KMS-11 (cell line): ENCODE measurements around the gene GNAT3.

Experiments
- H2AFZ ChIP-seq: fragments of 200-600 bp; sonication (generic); 2 replicates; pipeline ENCODE4 v1.6.1; 2016; ENCODE audit warnings: antibody characterized with exemption, mixed run types, low read depth
- H3K27ac ChIP-seq: fragments of 200-600 bp; sonication (generic); 2 replicates; pipeline ENCODE4 v1.6.1; 2016; ENCODE audit warnings: mild to moderate bottlenecking, mixed run types
- H3K27me3 ChIP-seq: fragments of 200-600 bp; sonication (generic); 2 replicates; pipeline ENCODE4 v1.6.1; 2017; ENCODE audit warnings: mild to moderate bottlenecking, low read depth, mixed run types, moderate library complexity; ENCODE audit not compliant: insufficient read depth
- H3K36me3 ChIP-seq: fragments of 200-600 bp; sonication (generic); 2 replicates; pipeline ENCODE4 v1.6.1; 2017; ENCODE audit warnings: mild to moderate bottlenecking, mixed run types; ENCODE audit not compliant: insufficient read depth
- H3K4me1 ChIP-seq: fragments of 200-600 bp; sonication (generic); 2 replicates; pipeline ENCODE4 v1.6.1; 2016; ENCODE audit warnings: mild to moderate bottlenecking, low read depth, mixed run types; ENCODE audit not compliant: poor library complexity, severe bottlenecking
- H3K4me2 ChIP-seq: fragments of 200-600 bp; sonication (generic); 2 replicates; pipeline ENCODE4 v1.7.0; 2016; ENCODE audit warnings: mild to moderate bottlenecking, mixed run types
- H3K4me3 ChIP-seq: fragments of 200-600 bp; sonication (generic); IDR thresholded peaks from 2 replicates; pipeline ENCODE4 v1.6.1; 2017; ENCODE audit warnings: low read depth, low read length, mixed read lengths; ENCODE audit not compliant: insufficient read depth
- H3K79me2 ChIP-seq: fragments of 200-600 bp; sonication (generic); 2 replicates; pipeline ENCODE4 v1.6.1; 2016; ENCODE audit warnings: low read depth, mixed run types; ENCODE audit not compliant: insufficient read depth
- H3K9ac ChIP-seq: fragments of 200-600 bp; sonication (generic); 2 replicates; pipeline ENCODE4 v1.6.1; 2016; ENCODE audit warnings: mild to moderate bottlenecking, mixed run types
- H4K20me1 ChIP-seq: fragments of 200-600 bp; sonication (generic); 2 replicates; pipeline ENCODE4 v1.6.1; 2016; ENCODE audit warnings: mild to moderate bottlenecking, mixed run types; ENCODE audit not compliant: insufficient read depth
- CTCF ChIP-seq: fragments of 200-600 bp; sonication (generic); conservative IDR thresholded peaks from 2 replicates; pipeline ENCODE4 v1.6.1; 2017; ENCODE audit warnings: low read depth, mild to moderate bottlenecking, antibody characterized with exemption, low read length, moderate library complexity, mixed read lengths

The GNAT3 gene

GRCh38 chr7:80480566-80480965, 31.3 kb downstream of the GNAT3 start:
- no peak overlapping the region for H3K9ac ChIP-seq
- H3K4me2 ChIP-seq: no peak overlapping the region
- H3K4me1 ChIP-seq: no peaks in the 10 kb centered on the region
- TF ChIP-seq CTCF: no peak
- H2AFZ ChIP-seq: no peak overlapping the region
- H3K27me3 ChIP-seq: no peaks in the 10 kb centered on the region
- H3K27ac ChIP-seq: no peak overlapping the region
- no peak overlapping the region for H3K4me3 ChIP-seq
- H3K36me3 ChIP-seq: no peaks in the 10 kb centered on the region
- H3K79me2 ChIP-seq: no peaks in the 10 kb centered on the region
- H4K20me1 ChIP-seq: no peaks in the 10 kb centered on the region

GRCh38 chr7:80478683-80479082, 33.2 kb downstream of the GNAT3 start:
- no peaks in the 10 kb centered on the region for H3K79me2 ChIP-seq
- H3K9ac ChIP-seq: no peak overlapping the region
- H3K4me3 ChIP-seq: no peak overlapping the region
- H3K27me3 ChIP-seq: no peaks in the 10 kb centered on the region
- TF ChIP-seq CTCF: no peak
- H4K20me1 ChIP-seq: no peaks in the 10 kb centered on the region
- no peak overlapping the region for H2AFZ ChIP-seq
- H3K36me3 ChIP-seq: no peaks in the 10 kb centered on the region
- H3K4me1 ChIP-seq: no peaks in the 10 kb centered on the region
- H3K4me2 ChIP-seq: no peak overlapping the region
- H3K27ac ChIP-seq: no peak overlapping the region

GRCh38 chr7:80476035-80476434, 35.8 kb downstream of the GNAT3 start:
- Histone ChIP-seq H3K4me2 (no peak overlapping the region), H4K20me1 (no peaks in the 10 kb centered on the region), H3K4me3 (no peak overlapping the region), H3K36me3 (no peaks in the 10 kb centered on the region), H2AFZ (no peak overlapping the region), H3K9ac (no peak overlapping the region), H3K27ac (no peak overlapping the region), H3K27me3 (no peaks in the 10 kb centered on the region), H3K79me2 (no peaks in the 10 kb centered on the region), H3K4me1 (no peaks in the 10 kb centered on the region)
- TF ChIP-seq CTCF: no peak

- Histone ChIP-seq H2AFZ (no peak overlapping the region), H3K36me3 (no peaks in the 10 kb centered on the region), H3K4me3 (no peak overlapping the region), H3K27me3 (no peaks in the 10 kb centered on the region), H3K79me2 (no peaks in the 10 kb centered on the region), H3K4me1 (no peaks in the 10 kb centered on the region), H3K4me2 (no peak overlapping the region), H3K27ac (no peak overlapping the region), H4K20me1 (no peaks in the 10 kb centered on the region), H3K9ac (no peak overlapping the region)
- TF ChIP-seq CTCF: no peak
Measured at GRCh38 chr7:80475383-80475782, 36.5 kb downstream of the GNAT3 start.

- no peaks in the 10 kb centered on the region for H3K79me2 ChIP-seq
- no peaks in the 10 kb centered on the region for H3K27me3 ChIP-seq
- no peaks in the 10 kb centered on the region for H3K36me3 ChIP-seq
- no peak overlapping the region for H2AFZ ChIP-seq
- no peak overlapping the region for H3K4me3 ChIP-seq
- no peak for TF ChIP-seq CTCF
- H3K27ac ChIP-seq: no peak overlapping the region
- H3K4me2 ChIP-seq: no peak overlapping the region
- no peaks in the 10 kb centered on the region for H4K20me1 ChIP-seq
- H3K4me1 ChIP-seq: no peaks in the 10 kb centered on the region
- no peak overlapping the region for H3K9ac ChIP-seq
Measured at GRCh38 chr7:80473751-80474150, 38.1 kb downstream of the GNAT3 start.
